Activated naive CD4-positive, alpha-beta T cell treated with Interleukin-2 at 50 U/mL for 16 hours (primary cell): Measurements from ENCODE around the gene RASAL2.
"Not testable (repeated sequence)": the region's sequence is repeated elsewhere in the genome, so short reads cannot be mapped to it uniquely, and the experiment has no call there.

Experiments used
- DNase-seq: peaks from one replicate; pipeline ENCODE4 v3.0.0-alpha.2; 2020

The RASAL2 gene

GRCh38 chr1:178120520-178121052 lies 26.7 kb downstream of the RASAL2 start:
- DNase-seq, result not testable (repeated sequence)

DNA sequence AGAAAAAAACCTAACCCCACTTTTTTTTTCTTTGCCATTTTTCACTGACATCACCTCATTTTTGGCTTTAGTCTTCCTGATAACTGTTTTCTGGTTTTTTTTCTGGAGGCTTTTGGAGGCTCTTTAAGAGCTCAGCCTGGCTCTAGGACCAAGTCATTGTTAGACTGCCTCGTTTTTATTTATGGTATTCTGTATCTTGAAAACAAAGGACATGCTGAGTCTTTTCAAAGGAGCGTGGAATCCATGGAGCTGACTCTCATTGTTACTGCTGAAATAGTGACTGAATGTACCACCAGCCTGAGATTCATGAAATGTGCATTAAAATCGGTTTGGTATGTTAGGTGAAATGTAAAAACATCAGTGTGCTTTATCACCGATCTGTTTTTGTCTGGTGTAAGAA lies 28.0 kb downstream of the RASAL2 start:
- DNase-seq, result no peak

GRCh38 chr1:178122283-178122682 lies 28.4 kb downstream of the RASAL2 start:
- DNase-seq, result no peak

GRCh38 chr1:178124115-178124514 lies 30.2 kb downstream of the RASAL2 start:
- DNase-seq, result no peak

GRCh38 chr1:178126261-178126660 lies 32.4 kb downstream of the RASAL2 start:
- DNase-seq, result no peak

DNA sequence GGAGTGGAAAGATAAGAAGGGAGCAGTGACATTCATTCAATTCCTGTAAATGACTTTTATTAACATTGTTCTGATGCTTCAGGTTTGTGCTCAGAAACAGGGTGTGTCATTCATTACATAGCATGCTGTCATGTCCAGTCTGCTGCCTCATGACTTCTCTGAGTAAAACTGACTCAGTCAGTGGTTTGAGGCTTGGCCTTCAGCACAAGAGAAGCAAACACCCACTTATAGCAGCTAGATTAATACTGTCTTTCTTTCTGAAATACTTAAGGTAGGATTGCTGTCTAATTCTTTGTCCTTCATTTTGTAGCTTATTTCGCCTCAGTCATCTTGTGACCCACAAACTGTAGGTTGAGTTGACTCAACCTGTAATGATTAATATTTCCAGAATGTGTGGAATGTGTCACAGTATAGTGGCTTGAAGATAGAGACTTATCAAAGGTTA lies 32.9 kb downstream of the RASAL2 start:
- no peak for DNase-seq

DNA sequence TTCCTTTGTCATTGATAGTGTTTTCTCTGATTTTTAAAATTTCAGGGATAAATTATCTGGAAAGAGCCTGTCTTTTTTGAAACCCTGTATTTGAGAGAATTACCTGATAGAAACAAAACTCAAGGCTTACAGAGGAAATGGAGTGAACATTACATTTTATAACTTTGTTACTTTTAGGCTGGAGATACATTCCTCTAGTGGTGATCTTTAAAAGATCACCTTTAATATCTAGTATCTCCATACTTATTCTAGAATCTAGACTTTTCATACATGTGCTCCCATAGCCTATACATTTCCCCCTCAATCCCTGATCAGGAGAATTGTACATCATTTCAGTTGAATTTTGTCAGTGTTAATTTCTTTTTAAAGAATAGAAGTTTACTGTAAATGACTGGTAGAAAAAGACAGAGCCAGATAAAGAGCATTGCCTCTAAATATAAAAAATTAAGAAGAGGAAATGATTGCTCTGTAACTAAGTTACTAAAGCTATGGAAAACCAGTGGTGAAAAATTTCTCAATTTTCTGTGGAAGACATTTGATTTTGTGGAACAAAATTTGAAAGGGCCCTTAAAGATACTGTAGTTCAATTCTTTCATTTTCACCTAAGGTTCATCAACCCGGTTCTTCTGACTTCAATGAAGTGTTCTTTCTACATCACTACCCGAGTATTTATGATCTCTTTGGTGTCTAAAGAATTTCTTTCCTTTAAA lies 33.7 kb downstream of the RASAL2 start:
- DNase-seq, result no peak

DNA sequence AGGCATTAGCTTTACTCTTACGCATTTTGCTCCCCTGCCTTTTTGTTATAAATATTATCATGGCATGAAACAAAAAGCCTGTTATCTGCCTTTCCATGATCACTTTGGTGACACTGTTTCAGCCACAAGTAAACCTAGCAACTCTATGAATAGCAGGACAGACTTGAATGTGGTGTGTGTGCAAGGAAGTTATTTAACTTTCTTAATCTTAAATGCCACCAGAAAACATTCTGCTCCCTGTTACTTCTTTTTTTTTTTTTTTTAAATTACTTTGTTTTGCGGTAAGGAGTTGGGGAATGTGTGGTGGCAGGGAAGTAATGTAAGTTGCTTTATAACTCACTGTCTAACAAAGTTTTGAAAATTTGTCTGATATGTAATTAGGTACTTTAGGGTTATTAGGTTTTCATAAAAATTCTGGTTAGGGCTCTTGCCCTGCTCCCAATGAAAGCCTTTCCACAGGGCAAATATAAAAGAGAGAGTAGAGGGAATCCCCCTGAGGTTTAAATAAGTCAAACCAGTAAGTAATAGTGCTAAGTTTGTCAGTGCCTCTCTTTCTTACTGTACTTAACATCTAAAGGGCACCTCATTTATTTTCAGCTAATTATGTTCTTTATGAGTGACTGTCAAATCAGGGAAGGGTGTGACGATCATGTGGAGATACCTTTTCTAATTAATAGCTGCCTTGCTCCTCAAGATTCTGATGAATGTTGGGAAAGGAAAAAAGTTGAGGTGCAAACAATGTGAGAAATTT lies 39.5 kb downstream of the RASAL2 start:
- no peak for DNase-seq

GRCh38 chr1:178134061-178134460 lies 40.2 kb downstream of the RASAL2 start:
- DNase-seq, result no peak

DNA sequence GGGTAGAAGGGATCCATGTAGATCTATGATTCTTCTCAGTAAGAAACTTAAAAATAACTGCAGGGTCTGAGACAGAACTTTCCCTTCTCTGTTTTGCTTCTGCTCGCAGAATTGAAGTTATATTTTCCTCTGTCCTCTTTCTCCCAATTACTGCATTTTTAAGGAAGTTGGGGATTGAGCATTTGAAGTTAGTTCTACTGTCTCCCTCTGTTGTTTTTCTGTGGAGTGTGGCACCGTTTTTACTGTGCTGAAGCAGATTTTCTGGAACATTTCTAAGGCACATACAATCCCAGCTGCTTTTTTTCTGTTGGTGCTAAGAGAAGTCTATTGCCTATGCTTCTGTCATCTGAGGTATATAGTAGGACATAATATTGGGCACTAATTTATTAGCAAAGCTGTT lies 43.3 kb downstream of the RASAL2 start:
- DNase-seq, result no peak

DNA sequence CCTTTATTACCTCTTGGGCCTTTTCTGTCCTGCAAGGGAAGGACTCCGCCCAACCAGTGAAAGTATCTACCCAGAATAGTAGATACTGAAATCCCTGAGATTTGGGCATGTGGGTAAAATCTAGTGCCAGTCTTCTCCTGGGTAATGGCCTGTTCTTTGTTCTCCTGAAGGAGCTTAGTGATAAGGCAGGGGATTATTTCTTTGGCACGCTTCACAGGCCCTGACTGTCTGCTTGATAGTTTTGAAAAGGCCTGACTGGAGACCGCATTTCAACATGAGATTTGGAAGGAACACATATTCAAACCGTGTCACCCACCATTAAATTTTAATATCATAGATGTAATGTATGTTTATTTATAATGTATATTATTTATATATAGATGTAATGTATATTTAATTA lies 48.9 kb downstream of the RASAL2 start:
- no peak for DNase-seq

DNA sequence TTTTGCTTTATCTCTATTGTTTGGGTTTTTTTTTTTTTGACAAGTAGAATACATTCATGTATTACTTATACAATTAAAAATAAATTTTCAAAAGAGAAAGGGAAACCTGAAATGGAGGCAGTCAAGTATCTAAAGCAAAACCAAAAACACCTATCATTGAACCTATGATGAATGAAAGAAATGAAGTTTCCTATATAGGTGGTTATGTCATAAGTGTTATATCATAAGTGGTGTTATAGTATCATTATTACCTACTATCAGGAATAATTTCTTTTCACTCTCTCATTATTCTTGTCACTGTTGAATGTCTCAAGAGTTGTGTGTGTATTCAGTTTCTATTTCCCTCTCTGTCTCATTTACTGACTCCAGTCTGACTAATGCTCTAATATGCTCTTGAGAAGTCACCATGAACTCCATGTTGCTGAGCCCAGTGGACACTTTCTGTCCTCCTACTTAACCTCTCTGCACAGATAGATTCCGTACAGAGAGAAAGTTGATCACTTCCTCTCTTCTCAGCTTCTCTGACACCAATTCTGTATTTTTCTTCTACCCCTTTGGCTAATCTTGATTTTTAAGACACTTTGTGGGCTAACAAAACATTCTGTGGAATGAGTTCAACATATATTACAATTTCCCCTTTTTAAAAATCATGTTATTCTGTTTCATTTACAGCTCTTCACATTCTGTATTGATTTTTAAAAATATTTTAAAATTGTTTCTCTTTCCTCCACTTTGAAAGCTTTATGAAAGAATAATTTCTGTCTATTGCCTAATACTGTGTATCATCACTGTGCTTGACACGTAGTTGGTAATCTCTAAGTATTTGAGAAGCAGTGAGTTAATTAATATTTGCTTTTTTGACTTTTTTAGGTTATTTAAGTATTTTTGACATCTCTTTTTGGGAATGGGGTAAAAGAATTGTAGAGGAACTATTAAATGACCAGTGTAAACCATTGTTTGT lies 50.1 kb downstream of the RASAL2 start:
- no peak for DNase-seq

- DNase-seq, result no peak
Measured at GRCh38 chr1:178145605-178146004, 51.7 kb downstream of the RASAL2 start.

DNA sequence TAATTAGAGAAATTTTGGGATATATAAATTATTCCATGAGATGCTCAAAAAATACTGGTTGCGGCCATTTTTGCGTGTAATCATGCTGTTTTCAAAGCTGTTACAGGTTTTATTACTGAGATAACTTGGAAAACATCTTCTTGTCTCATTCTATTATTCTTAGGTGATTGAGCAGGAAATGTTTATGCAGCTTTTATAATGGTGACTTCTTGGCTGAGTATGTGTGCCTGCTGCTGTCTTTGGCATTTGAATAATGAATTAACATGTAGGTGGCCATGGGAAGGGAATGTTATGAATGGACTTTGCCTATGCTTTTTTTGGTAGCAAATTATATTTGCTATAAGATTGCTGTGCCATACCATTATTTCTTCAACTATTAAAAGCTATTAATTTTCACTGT lies 52.5 kb downstream of the RASAL2 start:
- DNase-seq, result no peak

- DNase-seq, result no peak
Measured at GRCh38 chr1:178150610-178151009, 56.7 kb downstream of the RASAL2 start.

- no peak for DNase-seq
Measured at GRCh38 chr1:178151831-178152230, 57.9 kb downstream of the RASAL2 start.

DNA sequence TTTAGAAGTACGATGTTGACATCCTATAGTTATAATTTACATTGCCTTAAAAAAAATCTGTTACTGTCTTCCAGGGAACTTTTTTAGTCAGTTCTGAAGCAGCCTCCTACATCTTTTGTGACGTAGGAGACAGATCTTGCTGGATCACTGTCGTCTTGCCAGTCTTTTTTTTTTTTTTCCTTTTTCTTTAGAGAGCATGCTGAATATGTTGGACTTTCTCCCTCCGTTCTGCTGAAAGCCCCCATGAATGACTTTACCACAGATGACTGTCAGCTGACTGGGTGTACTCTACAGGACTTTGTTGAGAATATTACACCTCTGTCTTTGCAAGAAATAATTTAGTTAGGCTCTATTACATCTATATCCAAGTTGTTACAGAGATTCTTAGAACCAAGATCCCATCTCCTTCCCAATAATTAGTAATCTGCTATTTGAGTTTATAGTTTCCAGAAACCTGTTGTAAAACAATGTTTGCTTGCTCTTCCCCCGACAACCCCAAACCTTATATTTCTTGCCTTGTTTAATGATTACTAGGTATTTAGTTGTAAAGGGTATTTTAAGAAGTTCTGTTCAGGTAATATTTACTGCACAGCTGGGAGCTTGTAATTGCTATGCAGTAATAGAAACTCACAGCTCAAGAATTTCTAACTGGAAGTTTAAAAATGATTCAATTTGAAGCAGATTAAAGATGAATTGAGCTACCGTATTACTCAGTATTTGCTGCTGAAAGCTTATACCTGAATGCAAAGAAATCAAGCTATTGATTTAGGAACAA lies 61.8 kb downstream of the RASAL2 start:
- no peak for DNase-seq

DNA sequence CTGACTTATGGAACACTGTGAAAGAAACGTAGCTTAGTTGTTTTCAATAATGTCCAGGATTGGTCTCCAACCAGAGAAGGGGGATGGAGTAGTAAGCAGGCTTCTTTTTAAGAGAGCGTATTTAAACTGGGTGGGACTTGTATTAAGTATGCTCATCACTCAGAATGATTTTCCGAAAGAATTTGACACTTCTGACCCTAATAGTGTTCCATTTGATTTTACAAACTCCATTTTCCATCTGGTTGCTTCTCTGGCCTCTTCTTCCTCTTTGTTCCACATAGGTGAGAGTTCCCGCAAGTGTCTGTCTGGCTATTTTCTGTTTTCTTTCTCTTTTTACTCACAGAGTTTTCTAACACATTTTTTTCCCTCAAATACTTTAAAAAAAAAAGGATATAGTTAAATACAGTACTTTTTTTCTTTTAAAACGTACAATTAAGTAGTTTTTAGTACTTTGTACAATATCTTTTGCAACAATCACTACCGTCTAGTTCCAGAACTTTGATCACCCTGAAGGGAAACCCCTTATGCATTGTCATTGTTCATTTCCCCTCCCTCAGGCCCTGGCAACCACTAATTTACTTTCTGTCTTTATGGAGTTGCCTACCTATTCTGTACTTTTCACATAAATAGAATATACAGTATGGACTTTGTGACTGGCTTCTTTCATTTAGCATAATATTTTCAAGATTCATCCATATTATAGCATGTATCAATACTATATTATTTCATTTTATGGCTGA lies 67.0 kb downstream of the RASAL2 start:
- no peak for DNase-seq

DNA sequence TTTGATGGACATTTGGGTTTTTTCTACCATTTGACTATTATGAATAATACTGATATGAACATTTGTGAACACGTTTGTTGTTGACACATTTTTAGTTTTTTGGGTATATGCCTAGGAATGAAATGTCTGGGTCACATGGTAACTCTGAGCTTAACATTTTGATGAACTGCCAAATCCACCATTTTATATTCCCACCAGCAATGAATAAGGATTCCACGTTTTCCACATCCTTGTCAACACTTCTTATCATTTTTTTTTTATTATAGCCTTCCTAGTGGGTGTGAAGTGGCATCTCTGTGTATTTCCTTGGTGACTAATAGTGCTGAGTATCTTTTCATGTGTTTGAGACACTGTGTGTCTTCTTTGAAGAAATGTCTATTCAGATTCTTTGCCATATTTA lies 67.6 kb downstream of the RASAL2 start:
- no peak for DNase-seq

GRCh38 chr1:178165196-178165595 lies 71.3 kb downstream of the RASAL2 start:
- no peak for DNase-seq

DNA sequence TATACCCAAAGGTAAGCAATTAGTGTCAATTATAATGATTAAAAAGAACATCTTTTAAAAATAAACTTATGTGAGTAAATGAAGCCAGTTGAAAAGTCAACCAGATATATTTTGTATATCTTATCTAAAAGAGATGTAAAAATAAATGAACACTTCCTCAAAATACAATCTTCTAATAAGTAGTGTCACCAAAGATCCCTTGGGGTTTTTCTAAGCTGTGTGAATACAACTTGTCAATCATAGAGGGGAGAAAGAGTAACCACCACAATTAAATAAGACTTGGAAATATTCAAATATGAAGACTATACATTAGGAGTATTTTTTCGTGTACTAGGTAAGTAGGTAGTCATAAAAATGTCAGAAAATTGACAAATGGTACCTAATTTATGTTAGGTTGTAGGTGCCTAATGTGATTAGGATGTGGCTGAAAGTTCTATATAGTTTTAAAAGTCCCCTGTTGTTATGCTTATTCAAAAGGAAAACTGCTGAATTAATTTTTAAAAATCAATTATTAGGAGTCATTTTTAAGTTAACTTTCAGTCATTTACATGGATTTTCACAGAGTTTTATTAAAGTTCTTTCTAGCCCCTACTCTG lies 72.6 kb downstream of the RASAL2 start:
- no peak for DNase-seq
